Measurements from ENCODE around the gene UBQLN1. TPM values are rescaled to one million over a fixed set of nuclear protein-coding genes. Genes with fewer than 3 reads are reported as not detected.

UBQLN1 gene
- total RNA-seq, 1 donor from 2014 or later, result 116 TPM

DNA sequence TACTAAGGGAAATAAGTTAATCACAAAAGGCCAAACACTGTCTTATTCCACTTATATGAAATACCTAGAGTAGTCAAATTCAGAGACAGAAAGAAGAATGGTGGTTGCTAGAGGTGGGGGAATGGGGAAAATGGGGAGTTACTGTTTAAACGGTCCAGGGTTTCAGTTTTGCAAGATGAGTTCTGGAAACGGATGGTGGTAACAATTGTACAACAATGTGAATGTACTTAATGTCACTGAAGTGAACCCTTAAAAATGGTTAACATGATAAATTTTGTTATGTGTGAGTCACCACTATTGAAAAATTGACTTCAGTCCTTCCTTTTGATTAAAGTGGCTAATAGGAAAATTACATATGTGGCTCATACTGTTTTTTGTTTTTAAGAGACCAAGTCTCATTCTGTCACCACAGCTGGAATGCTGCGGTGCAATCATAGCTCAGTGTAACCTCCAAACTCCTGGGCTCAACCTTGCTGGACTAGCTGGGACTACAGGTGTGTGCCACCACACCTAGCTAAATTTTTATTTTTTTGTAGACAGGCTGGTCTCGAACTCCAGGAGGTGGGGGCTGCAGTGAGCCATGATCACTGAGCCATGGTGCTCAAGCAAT is 8.7 kb downstream of the UBQLN1 start:
- DNase-seq (ENCODE audit: extremely low read depth, low read depth, low spot score), result no peak

- no peak for DNase-seq (ENCODE audit: extremely low read depth, low read depth, low spot score)
These were observed 16.3 kb downstream of the UBQLN1 start for GRCh38 chr9:83691492-83691891.

GRCh38 chr9:83688921-83689320 is 18.8 kb downstream of the UBQLN1 start:
- DNase-seq (ENCODE audit: extremely low read depth, low read depth, low spot score), result no peak

DNA sequence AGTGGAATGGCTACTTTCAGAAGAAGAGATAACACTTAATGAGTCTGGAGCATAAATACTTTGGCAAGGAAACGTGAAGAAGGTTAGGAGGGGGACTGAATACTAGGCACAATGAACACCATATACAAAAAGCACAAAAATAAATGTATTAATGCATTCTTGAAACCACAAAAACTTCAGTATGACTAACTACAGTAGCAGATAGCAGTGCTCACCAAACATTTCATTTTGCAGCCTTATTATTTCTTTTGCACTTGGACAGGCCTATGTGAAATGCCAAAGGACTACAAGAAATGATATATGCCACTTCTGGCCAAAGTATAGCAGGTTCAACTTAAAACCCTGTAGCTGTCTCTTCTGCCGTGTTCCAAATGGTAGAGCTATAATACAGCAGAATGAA is 26.3 kb downstream of the UBQLN1 start:
- DNase-seq (ENCODE audit: extremely low read depth, low read depth, low spot score), result no peak

GRCh38 chr9:83680233-83680632 is 27.5 kb downstream of the UBQLN1 start:
- DNase-seq (ENCODE audit: extremely low read depth, low read depth, low spot score), result no peak

- no peak for DNase-seq (ENCODE audit: extremely low read depth, low read depth, low spot score)
These were observed 30.2 kb downstream of the UBQLN1 start for GRCh38 chr9:83677596-83677995.

GRCh38 chr9:83675466-83675865 is 32.3 kb downstream of the UBQLN1 start:
- DNase-seq (ENCODE audit: extremely low read depth, low read depth, low spot score), result no peak

DNA sequence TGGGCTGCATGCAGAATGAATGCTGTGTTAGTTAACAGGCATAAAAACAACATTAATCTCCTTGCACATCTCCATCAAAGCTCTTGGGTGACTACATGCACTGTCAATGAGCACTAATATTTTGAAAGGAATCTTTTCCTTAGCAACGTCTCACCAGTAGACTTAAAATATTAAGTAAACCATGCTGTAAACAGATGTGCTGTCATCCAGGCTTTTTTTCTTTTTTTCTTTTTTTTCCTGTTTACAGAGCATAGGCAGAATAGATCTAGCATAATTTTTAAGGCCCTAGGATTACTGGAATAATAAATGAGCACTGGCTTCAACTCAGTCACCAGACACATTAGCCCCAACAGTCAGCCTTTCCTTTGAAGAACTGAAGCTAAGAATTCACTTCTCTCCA is 36.3 kb downstream of the UBQLN1 start:
- no peak for DNase-seq (ENCODE audit: extremely low read depth, low read depth, low spot score)

DNA sequence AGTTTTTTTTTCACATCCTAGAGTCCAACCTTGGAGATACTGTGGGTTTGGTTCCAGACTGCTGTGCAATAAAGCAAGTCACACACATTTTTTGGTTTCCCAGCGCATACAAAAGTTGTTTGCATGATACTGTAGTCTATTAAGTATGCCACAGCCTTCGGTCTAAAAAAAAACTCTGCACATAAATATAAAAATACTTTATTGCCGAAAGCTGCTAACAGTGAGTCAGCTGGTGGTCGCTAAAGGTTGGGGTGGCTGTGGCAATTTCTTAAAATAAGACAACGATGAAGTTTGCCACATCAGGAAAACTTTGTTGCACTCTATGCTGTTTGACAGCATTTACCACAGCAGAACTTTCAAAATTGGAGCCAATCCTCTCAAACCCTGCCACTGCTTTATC is 37.4 kb downstream of the UBQLN1 start:
- no peak for DNase-seq (ENCODE audit: extremely low read depth, low read depth, low spot score)

- no peak for DNase-seq (ENCODE audit: extremely low read depth, low read depth, low spot score)
These were observed 38.7 kb downstream of the UBQLN1 start for GRCh38 chr9:83669067-83669466.

DNA sequence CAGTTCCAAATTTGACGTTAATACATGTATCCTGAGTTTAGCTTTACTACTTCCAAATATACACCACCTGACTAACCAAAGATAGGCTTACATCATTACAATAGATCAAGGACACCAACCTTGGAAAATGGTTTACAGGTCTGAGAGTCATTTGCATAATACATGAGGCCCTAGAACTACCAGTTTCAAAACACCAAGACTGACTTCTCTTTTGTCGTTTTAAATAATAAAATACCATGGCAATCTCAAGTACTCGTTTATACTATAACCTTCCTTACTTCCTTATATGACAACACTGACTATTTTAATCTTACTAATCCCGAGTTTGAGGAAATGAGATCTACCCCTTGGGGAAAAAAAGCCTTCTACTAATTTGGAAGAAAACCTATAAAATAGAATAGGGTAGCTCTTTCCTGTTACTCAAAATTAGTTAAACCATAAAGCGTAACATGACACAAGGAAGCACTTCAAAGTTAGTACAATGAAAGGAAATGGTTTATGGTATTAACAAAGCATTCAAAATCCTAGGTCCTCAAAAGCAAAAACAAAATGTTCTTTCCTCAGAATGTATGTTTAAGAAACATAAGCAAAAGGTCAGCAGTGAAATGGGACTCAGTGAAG is 42.1 kb downstream of the UBQLN1 start:
- peak; percentile 64 for DNase-seq (ENCODE audit: extremely low read depth, low read depth, low spot score)

DNA sequence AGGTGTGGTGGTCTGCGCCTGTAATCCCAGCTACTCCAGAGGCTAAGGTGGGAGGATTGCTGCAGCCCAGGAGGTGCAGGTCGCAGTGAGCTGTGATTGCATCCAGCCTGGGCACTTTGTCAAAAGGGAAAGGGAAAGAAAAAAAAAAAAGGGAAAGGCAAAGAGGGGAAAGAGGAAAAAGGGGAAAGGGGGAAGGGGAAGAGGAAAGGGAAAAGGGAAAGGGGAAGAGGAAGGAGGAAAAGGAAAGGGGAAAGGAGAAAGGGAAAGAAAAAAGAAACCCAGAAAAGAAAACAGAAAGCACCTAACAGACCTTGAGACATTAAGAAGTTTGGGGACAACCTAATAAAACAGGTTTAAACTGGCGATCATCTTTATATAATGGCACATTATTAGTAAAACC is 44.8 kb downstream of the UBQLN1 start:
- DNase-seq (ENCODE audit: extremely low read depth, low read depth, low spot score), result no peak

GRCh38 chr9:83656952-83657351 is 50.8 kb downstream of the UBQLN1 start:
- DNase-seq (ENCODE audit: extremely low read depth, low read depth, low spot score), result no peak

GRCh38 chr9:83656032-83656680 is 51.6 kb downstream of the UBQLN1 start:
- no peak for DNase-seq (ENCODE audit: extremely low read depth, low read depth, low spot score)

- DNase-seq (ENCODE audit: extremely low read depth, low read depth, low spot score), result no peak
These were observed 52.3 kb downstream of the UBQLN1 start for GRCh38 chr9:83655433-83655832.

- DNase-seq (ENCODE audit: extremely low read depth, low read depth, low spot score), result no peak
These were observed 55.3 kb downstream of the UBQLN1 start for GRCh38 chr9:83652433-83652832.

DNA sequence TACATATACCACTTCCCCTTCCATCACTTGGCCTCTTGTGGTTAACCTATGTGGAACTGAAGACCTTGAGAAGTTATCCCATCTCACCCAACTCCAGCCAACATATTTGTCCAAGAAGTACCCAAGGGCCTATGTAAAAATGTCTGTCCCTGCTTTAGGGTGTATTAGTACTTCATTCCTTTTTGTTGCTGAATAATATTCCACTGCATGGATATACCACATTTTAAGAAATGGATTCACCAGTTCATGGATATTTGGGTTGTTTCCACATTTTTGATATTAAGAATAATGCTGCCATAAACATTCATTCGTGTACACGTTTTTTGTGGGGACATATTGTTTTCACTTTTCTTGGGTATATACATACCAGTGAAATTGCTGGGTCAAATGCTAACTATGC is 56.2 kb downstream of the UBQLN1 start:
- DNase-seq (ENCODE audit: extremely low read depth, low read depth, low spot score), result no peak

DNA sequence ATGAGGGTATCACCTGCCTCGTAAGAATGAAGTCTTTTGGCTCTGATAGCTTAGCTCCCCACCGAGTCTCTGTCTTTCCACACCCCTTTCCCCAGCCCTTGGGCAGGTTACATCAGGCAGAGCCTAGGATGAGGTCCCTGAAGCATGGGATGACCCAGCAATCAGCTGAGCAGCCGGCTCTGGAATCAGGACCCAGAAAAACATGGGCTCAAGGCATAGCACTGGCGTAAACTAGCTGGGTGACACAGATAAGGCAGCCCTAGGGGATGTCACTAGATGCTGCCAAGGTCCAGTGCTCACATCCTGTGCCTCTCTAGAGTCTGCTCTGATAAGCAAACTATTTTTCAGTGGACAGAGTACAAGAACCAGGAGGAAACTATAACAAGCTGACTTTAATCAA is 58.2 kb downstream of the UBQLN1 start:
- no peak for DNase-seq (ENCODE audit: extremely low read depth, low read depth, low spot score)

GRCh38 chr9:83649080-83649479 is 58.7 kb downstream of the UBQLN1 start:
- no peak for DNase-seq (ENCODE audit: extremely low read depth, low read depth, low spot score)

GRCh38 chr9:83646500-83647239 is 61.1 kb downstream of the UBQLN1 start:
- no peak for DNase-seq (ENCODE audit: extremely low read depth, low read depth, low spot score)

GRCh38 chr9:83642793-83643192 is 65.0 kb downstream of the UBQLN1 start:
- DNase-seq (ENCODE audit: extremely low read depth, low read depth, low spot score), result no peak

GRCh38 chr9:83639266-83639665 is 68.5 kb downstream of the UBQLN1 start:
- no peak for DNase-seq (ENCODE audit: extremely low read depth, low read depth, low spot score)
